HG02759 (cell line): ENCODE data around the gene DLX6.
A peak's percentile ranks its signal among the peaks of the same experiment; 100 is the strongest.

Experiments used
- ATAC-seq: cut with Tn5 transposase; IDR thresholded peaks from one replicate; pipeline ENCODE4 v1.9.1; 2021; ENCODE audit warnings: mild to moderate bottlenecking, moderate library complexity; ENCODE audit not compliant: unreplicated experiment

Gene DLX6

GRCh38 chr7:97005183-97006054, at the start of gene DLX6:
TSS of gene DLX6 (plus strand) at chr7:97005553. CDS start at chr7:97005978, 425 bp downstream.
- peak; percentile 11 for ATAC-seq

GRCh38 chr7:96959135-96959534, 46.2 kb upstream of the DLX6 start:
- no peak for ATAC-seq

- ATAC-seq: no peak
Observed at GRCh38 chr7:96962221-96962885, 43.0 kb upstream of the DLX6 start.

- ATAC-seq: no peak
Observed at GRCh38 chr7:96968981-96969380, 36.4 kb upstream of the DLX6 start.

- no peak for ATAC-seq
Observed at GRCh38 chr7:96970739-96971138, 34.6 kb upstream of the DLX6 start.

GRCh38 chr7:96973986-96974385, 31.4 kb upstream of the DLX6 start:
- ATAC-seq: no peak

- ATAC-seq: no peak
Observed at GRCh38 chr7:96976106-96976505, 29.2 kb upstream of the DLX6 start.

GRCh38 chr7:96977445-96977844, 27.9 kb upstream of the DLX6 start:
- ATAC-seq: no peak

- no peak for ATAC-seq
Observed at GRCh38 chr7:96979551-96980276, 25.6 kb upstream of the DLX6 start.

GRCh38 chr7:96982586-96982985, 22.8 kb upstream of the DLX6 start:
- ATAC-seq: no peak

- ATAC-seq: no peak
Observed at GRCh38 chr7:96985992-96986391, 19.4 kb upstream of the DLX6 start.

- no peak for ATAC-seq
Observed at GRCh38 chr7:96986901-96987300, 18.5 kb upstream of the DLX6 start.

GRCh38 chr7:96987719-96988118, 17.6 kb upstream of the DLX6 start:
- no peak for ATAC-seq

GRCh38 chr7:96989241-96989858, 16.0 kb upstream of the DLX6 start:
- no peak for ATAC-seq

- no peak for ATAC-seq
Observed at GRCh38 chr7:96989859-96990317, 15.5 kb upstream of the DLX6 start.

GRCh38 chr7:96991546-96992191, 13.7 kb upstream of the DLX6 start:
- no peak for ATAC-seq

- no peak for ATAC-seq
Observed at GRCh38 chr7:96992192-96993005, 13.0 kb upstream of the DLX6 start.

- no peak for ATAC-seq
Observed at GRCh38 chr7:96993094-96993865, 12.1 kb upstream of the DLX6 start.

GRCh38 chr7:96993980-96994379, 11.4 kb upstream of the DLX6 start:
- no peak for ATAC-seq
